ENCODE results near the gene CYB5R4.
"Not testable (repeated sequence)": the region's sequence is repeated elsewhere in the genome, so short reads cannot be mapped to it uniquely, and the experiment has no call there.

The CYB5R4 gene

GRCh38 chr6:83907623-83908390 lies 48.3 kb downstream of the CYB5R4 start:
- not testable (repeated sequence) for FAIRE-seq; DNase-seq (ENCODE audit: low spot score)

- DNase-seq (ENCODE audit: low spot score) (no peak), FAIRE-seq (no peak)
Observed at GRCh38 chr6:83908813-83909212, 49.3 kb downstream of the CYB5R4 start.

GRCh38 chr6:83911278-83911677 lies 51.8 kb downstream of the CYB5R4 start:
- FAIRE-seq (no peak), DNase-seq (ENCODE audit: low spot score) (no peak)

- DNase-seq (ENCODE audit: low spot score) (no peak), FAIRE-seq (no peak)
Observed at GRCh38 chr6:83914953-83915352, 55.5 kb downstream of the CYB5R4 start.

- no peak for DNase-seq (ENCODE audit: low spot score)
- FAIRE-seq = no peak
Observed at GRCh38 chr6:83917001-83917400, 57.5 kb downstream of the CYB5R4 start.

GRCh38 chr6:83920017-83920416 lies 60.5 kb downstream of the CYB5R4 start:
- DNase-seq (ENCODE audit: low spot score) (no peak), FAIRE-seq (no peak)

GRCh38 chr6:83921315-83921714 lies 61.8 kb downstream of the CYB5R4 start:
- no peak for DNase-seq (ENCODE audit: low spot score)
- FAIRE-seq = no peak

GRCh38 chr6:83927470-83927869 lies 68.0 kb downstream of the CYB5R4 start:
- FAIRE-seq = no peak
- DNase-seq (ENCODE audit: low spot score) = no peak

- FAIRE-seq = no peak
- DNase-seq (ENCODE audit: low spot score) = no peak
Observed at GRCh38 chr6:83928286-83928685, 68.8 kb downstream of the CYB5R4 start.

- FAIRE-seq; DNase-seq (ENCODE audit: low spot score): not testable (repeated sequence)
Observed at GRCh38 chr6:83946201-83946833, 86.8 kb downstream of the CYB5R4 start.

- not testable (repeated sequence) for FAIRE-seq; DNase-seq (ENCODE audit: low spot score)
Observed at GRCh38 chr6:83947983-83948382, 88.5 kb downstream of the CYB5R4 start.

GRCh38 chr6:83948851-83949250 lies 89.4 kb downstream of the CYB5R4 start:
- FAIRE-seq = no peak

GRCh38 chr6:83951423-83951822 lies 91.9 kb downstream of the CYB5R4 start:
- not testable (repeated sequence) for FAIRE-seq; DNase-seq (ENCODE audit: low spot score)

More at GRCh38 chr6:83948851-83949250, 89.4 kb downstream of the CYB5R4 start:
- no peak for DNase-seq (ENCODE audit: low spot score)

GRCh38 chr6:83952830-83953229 lies 93.3 kb downstream of the CYB5R4 start:
- DNase-seq (ENCODE audit: low spot score) (no peak), FAIRE-seq (no peak)

- DNase-seq (ENCODE audit: low spot score) (no peak), FAIRE-seq (no peak)
Observed at GRCh38 chr6:83954371-83954770, 94.9 kb downstream of the CYB5R4 start.

GRCh38 chr6:83958241-83958685 lies 98.8 kb downstream of the CYB5R4 start:
- DNase-seq (ENCODE audit: low spot score) = no peak
- FAIRE-seq = no peak

- no peak for FAIRE-seq
- DNase-seq (ENCODE audit: low spot score) = no peak
Observed at GRCh38 chr6:83960664-83961063, 101.2 kb downstream of the CYB5R4 start.

- FAIRE-seq = no peak
- DNase-seq (ENCODE audit: low spot score) = no peak
Observed at GRCh38 chr6:83962582-83962981, 103.1 kb downstream of the CYB5R4 start.

- no peak for FAIRE-seq
- DNase-seq (ENCODE audit: low spot score) = no peak
Observed at GRCh38 chr6:83966539-83966938, 107.0 kb downstream of the CYB5R4 start.

GRCh38 chr6:83970582-83970981 lies 111.1 kb downstream of the CYB5R4 start:
- FAIRE-seq = no peak
- DNase-seq (ENCODE audit: low spot score) = no peak

GRCh38 chr6:83974409-83975050 lies 115.0 kb downstream of the CYB5R4 start:
- DNase-seq (ENCODE audit: low spot score) (no peak), FAIRE-seq (no peak)

- FAIRE-seq = no peak
Observed at GRCh38 chr6:83976037-83976755, 116.7 kb downstream of the CYB5R4 start.

More at GRCh38 chr6:83976037-83976755, 116.7 kb downstream of the CYB5R4 start:
- no peak for DNase-seq (ENCODE audit: low spot score)

Data from urothelium cell line (cell line).